Prostate gland (tissue), 2 donors: ENCODE measurements around the gene LRSAM1. TPM values are rescaled to one million over a fixed set of nuclear protein-coding genes. Genes with fewer than 3 reads are reported as not detected.
A peak's percentile ranks its signal among the peaks of the same experiment; 100 is the strongest.

Experiments used
- DNase-seq: peaks from one replicate; pipeline ENCODE4 v3.0.0-alpha.2; 2019; ENCODE audit warnings: low spot score
- H3K27ac ChIP-seq, 2 donors: fragments of 200-600 bp; sonication (generic); 2 replicates each; pipeline ENCODE4 v1.5.1; 2017 to 2019
- H3K27me3 ChIP-seq: fragments of 200-600 bp; sonication (generic); replicated peaks from 2 replicates; pipeline ENCODE4 v1.5.1; 2019; ENCODE audit not compliant: insufficient read depth
- H3K36me3 ChIP-seq, 2 donors: fragments of 200-600 bp; sonication (generic); 1 replicate in 1 of 2; 2 replicates in 1 of 2; pipeline versions ENCODE4 v1.5.1 to v1.8.1; 2017 to 2019
- H3K4me1 ChIP-seq: fragments of 200-600 bp; sonication (generic); replicated peaks from 2 replicates; pipeline ENCODE4 v1.5.1; 2019
- H3K4me3 ChIP-seq, 2 donors: fragments of 200-600 bp; sonication (generic); 2 replicates each; pipeline ENCODE4 v1.5.1; 2017 to 2019
- H3K9me3 ChIP-seq: fragments of 200-600 bp; sonication (generic); 2 replicates; pipeline ENCODE4 v1.5.1; 2017
- POLR2A ChIP-seq: fragments of 450-650 bp; IDR thresholded peaks from one replicate; pipeline ENCODE4 v1.6.1; 2016; ENCODE audit warnings: antibody characterized with exemption, mild to moderate bottlenecking
- POLR2AphosphoS5 ChIP-seq: sonication (generic); formaldehyde crosslinking; IDR thresholded peaks from one replicate; pipeline ENCODE4 v1.6.1; 2017; ENCODE audit warnings: antibody characterized with exemption
- WGBS: methylation state at CpG from one replicate; pipeline ENCODE4 v1.1.5; 2018; 5-methylcytosine and 5-hydroxymethylcytosine counted together
- intact Hi-C: fragments of 100-400 bp; cut with DNase I; formaldehyde crosslinking; loops from one replicate; pipeline ENCODE4 v1.14.2; 2022
- total RNA-seq, 2 donors: library from RNA; depleted of rRNA; stranded (reverse); fragments of >200 nt; gene quantifications; one replicate each; pipeline ENCODE4 v1.1.0, GENCODE V29; 2016
- TF ChIP-seq, protein P1 (sequence below), 4 experiments: fragments of 200-600 bp in 2 of 4; fragments of 450-650 bp in 2 of 4; sonication (generic) in 2 of 4; IDR thresholded peaks; 1 replicate in 3 of 4; 2 replicates in 1 of 4; pipeline ENCODE4 v1.5.1; 2016 to 2019; ENCODE audit warnings: antibody characterized with exemption in 4 of 4, mild to moderate bottlenecking in 2 of 4, moderate library complexity in 2 of 4

Gene LRSAM1
- total RNA-seq, 2 donors from 2014 or later, result 14.8 to 30.5 TPM

DNA sequence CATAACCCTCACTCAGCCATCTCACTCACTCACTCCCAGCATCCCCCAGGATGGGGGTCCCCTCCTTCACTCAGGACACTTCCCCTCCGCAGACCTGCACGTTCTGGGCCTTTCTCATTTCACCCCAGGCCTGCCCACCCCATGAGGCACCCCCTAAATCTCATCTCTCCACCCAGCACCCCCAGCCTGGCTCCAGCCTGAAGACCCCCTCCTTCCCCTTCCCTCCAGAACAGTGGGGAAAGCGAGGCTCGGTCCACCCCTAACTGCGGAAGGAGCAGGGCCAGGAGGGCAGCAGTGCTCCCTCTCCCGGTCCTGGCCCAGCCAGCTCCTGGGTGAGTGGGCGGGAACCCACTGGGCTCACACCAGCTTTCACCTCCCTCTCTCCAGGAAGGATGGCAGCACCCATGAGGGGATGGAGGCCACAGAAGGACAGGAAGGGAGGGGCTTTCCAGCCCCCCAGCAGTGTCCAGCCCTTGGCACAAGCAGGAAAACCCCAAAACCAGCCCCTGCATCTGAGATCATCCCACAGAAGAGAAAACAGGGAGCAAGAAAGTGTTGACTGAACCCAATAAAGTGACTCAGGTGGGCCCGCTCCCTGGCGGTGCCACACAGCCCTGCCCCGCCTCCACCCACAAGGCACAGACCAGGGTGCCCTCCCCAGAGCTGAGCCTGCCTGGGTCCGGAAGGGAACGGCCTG lies 55.0 kb downstream of the LRSAM1 start:
- TF ChIP-seq POLR2A (no peak), POLR2AphosphoS5 (no peak)
- TF ChIP-seq, protein P1, sequence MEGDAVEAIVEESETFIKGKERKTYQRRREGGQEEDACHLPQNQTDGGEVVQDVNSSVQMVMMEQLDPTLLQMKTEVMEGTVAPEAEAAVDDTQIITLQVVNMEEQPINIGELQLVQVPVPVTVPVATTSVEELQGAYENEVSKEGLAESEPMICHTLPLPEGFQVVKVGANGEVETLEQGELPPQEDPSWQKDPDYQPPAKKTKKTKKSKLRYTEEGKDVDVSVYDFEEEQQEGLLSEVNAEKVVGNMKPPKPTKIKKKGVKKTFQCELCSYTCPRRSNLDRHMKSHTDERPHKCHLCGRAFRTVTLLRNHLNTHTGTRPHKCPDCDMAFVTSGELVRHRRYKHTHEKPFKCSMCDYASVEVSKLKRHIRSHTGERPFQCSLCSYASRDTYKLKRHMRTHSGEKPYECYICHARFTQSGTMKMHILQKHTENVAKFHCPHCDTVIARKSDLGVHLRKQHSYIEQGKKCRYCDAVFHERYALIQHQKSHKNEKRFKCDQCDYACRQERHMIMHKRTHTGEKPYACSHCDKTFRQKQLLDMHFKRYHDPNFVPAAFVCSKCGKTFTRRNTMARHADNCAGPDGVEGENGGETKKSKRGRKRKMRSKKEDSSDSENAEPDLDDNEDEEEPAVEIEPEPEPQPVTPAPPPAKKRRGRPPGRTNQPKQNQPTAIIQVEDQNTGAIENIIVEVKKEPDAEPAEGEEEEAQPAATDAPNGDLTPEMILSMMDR (IDR thresholded peaks at IDR 0.05), result peak in 1 of 4 experiments; percentile 0
- no peaks in the 10 kb centered on the region for H3K9me3 ChIP-seq
- no peak for DNase-seq
- H3K36me3 ChIP-seq, result peaks cover 11 to 22% of the 10 kb centered on the region in 2 donors
- H3K27me3 ChIP-seq, result no peaks in the 10 kb centered on the region
- H3K27ac ChIP-seq, result peak overlapping the region; percentile 55 to 67
- intact Hi-C loops, result loop anchor here (5.0 to 10.0 kb wide), 2 partner anchors 226 to 409 kb away; partner anchors contain the start of gene ST6GALNAC4
- peaks cover 8% of the 10 kb centered on the region for H3K4me1 ChIP-seq
- WGBS, result 73% methylated on average over 12 of the region's 12 CpGs
- no peak overlapping the region for H3K4me3 ChIP-seq

DNA sequence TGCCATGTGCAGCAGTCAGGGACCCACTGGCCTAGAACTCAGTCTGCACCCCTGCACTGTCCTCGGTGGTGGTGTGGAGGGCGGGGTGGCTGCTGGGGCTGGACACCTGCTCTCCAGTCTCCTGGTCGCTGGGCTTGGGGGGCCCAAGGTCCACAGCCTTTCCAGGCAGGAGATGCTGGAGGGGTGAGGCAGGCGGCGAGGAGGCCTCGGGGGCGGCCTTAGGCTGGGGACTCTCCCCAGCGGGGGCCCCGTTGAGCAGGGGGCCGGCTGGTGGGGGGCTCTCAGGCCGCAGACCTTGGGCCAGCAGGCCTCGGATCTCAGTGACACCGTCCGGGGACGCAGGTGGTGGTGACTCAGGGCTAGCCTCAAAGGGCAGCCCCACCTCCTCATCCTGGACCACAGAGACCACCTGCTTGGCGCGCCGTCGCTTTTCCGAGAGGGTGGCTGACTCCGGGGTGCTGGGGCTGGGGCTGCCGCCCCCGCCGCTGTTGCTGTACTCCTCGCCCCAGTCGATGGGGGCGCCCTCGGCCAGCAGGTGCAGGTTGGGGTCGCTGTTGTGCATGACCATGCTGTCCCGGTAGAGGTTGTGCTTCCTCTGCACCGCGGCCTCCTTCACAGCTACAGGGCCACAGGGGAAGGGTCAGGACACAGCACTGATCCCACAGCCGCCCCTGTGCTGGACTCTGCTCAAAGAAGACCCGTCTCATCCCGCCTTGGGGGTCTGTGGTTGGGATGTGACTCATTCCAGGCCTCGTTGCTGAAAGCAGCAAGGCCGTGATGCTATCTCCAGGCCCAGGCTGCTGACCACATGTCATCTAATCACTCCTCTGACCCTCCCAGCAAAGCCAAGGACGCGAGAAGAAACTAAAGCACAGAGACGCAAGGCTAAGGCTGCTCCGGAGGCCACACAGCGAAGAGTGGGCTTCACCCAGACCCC lies 55.8 kb downstream of the LRSAM1 start:
- TF ChIP-seq POLR2AphosphoS5, result no peak
- TF ChIP-seq, protein P1 (IDR thresholded peaks at IDR 0.05), result no peak
- no peak for TF ChIP-seq POLR2A
- Histone ChIP-seq H3K27ac (peak overlapping the region; percentile 55 to 67), H3K36me3 (peaks cover 11 to 22% of the 10 kb centered on the region in 2 donors), H3K4me3 (no peak overlapping the region), H3K27me3 (no peaks in the 10 kb centered on the region), H3K9me3 (no peaks in the 10 kb centered on the region), H3K4me1 (peaks cover 8% of the 10 kb centered on the region)
- intact Hi-C loops, result loop anchor here (5.0 to 10.0 kb wide), 2 partner anchors 225 to 408 kb away; partner anchors contain the start of gene ST6GALNAC4
- no peak for DNase-seq
- WGBS, result 85% methylated on average over 38 of the region's 42 CpGs

DNA sequence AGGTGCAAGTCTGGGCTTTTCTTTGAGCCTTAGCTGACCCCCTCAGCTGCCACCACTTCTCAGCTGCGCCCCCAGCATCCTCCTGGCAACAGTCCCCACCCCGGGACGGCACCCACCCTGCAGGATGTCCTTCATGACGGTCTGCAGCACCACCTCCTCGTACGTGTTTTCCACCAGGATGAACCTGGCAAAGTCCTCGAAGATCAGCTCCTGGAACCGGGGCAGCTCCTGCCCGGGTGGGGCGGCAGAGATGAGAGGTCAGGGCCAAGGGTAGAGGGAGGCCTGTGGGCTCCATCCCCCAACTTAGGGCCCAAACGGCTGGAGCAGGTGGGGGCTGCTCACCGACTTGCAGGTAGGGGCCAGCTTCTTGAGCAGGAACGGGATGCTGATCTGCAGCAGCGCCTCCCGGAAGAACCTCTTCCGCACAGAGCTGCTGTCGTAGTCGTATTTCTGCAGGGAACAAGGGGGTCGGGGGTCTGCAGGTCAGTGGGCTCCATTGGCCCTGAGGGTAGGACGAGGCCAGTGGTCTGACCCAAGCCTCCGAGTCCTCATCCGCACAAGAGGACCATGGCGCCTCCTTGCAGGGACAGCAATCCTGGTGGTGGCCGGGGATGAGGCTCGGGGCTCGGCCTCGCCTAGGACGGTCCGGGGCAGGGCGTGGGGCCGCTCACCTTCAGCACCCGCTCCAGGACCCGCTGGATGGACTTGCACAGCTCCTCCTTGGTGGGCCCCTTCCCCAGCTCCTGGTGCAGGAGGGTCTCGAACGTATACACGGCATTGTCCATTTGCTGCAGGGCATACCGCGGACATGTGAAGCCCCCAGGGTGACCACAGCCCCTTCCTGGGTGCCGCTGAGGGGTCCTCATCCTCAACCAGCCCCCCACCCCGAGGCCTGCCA lies 56.7 kb downstream of the LRSAM1 start:
- 93% methylated on average over 40 of the region's 40 CpGs for WGBS

DNA sequence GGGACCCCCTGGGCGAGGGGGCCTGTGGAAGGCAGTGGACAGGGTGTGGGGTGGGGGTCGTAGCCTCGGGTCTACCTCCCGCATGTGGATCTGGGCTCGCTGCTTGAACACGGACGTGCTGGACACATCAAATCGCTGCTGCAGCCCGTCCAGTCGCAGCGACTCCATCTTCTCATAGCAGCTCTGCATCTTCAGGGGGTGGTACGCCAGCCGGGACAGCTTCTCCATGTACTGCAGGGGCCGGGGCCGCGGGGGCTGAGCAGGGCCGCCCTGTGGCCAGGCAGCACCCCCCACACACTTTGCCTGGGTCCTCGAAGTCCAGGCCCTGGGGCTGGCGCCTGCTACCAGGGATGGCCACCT lies 57.6 kb downstream of the LRSAM1 start:
- TF ChIP-seq, protein P1 (IDR thresholded peaks at IDR 0.05), result no peak
- TF ChIP-seq POLR2A, result no peak
- no peak for TF ChIP-seq POLR2AphosphoS5
- Histone ChIP-seq H3K4me3 (no peak overlapping the region), H3K27ac (no peak overlapping the region), H3K36me3 (peaks cover 11 to 22% of the 10 kb centered on the region in 2 donors), H3K4me1 (peaks cover 8% of the 10 kb centered on the region), H3K9me3 (no peaks in the 10 kb centered on the region), H3K27me3 (no peaks in the 10 kb centered on the region)
- no peak for DNase-seq
- intact Hi-C loops, result loop anchor here (5.0 to 10.0 kb wide), 2 partner anchors 223 to 406 kb away; partner anchors contain the start of gene ST6GALNAC4
- WGBS, result 84% methylated on average over 18 of the region's 19 CpGs

More for the DNA sequence above, 56.7 kb downstream of the LRSAM1 start:
- Histone ChIP-seq H3K9me3 (no peaks in the 10 kb centered on the region), H3K27me3 (no peaks in the 10 kb centered on the region), H3K27ac (no peak overlapping the region), H3K36me3 (peaks cover 11 to 22% of the 10 kb centered on the region in 2 donors), H3K4me3 (no peak overlapping the region), H3K4me1 (peaks cover 8% of the 10 kb centered on the region)
- TF ChIP-seq, protein P1 (IDR thresholded peaks at IDR 0.05), result no peak
- no peak for TF ChIP-seq POLR2A
- intact Hi-C loops, result loop anchor here (5.0 to 10.0 kb wide), 2 partner anchors 224 to 407 kb away; partner anchors contain the start of gene ST6GALNAC4
- DNase-seq, result no peak
